HL-60 (cell line): ENCODE data around the gene CRYGS.

Experiments
- DNase-seq, 2 experiments: peaks; one replicate each; pipeline ENCODE4 v3.0.0-alpha.2; 2010 to 2020; ENCODE audit warnings: low read depth in 1 of 2, low spot score in 1 of 2
- H3K27ac ChIP-seq: fragments of 250-450 bp; sonication (Bioruptor Pico); replicated peaks from 2 replicates; pipeline ENCODE4 v1.5.1; 2020; ENCODE audit warnings: mild to moderate bottlenecking, moderate library complexity
- H3K27me3 ChIP-seq: fragments of 250-450 bp; sonication (Bioruptor Pico); 2 replicates; pipeline ENCODE4 v1.5.1; 2021; ENCODE audit warnings: mild to moderate bottlenecking, moderate library complexity; ENCODE audit not compliant: insufficient read depth, poor library complexity, severe bottlenecking
- H3K4me3 ChIP-seq: replicated peaks from 2 replicates; pipeline ENCODE4 v1.5.1; 2011; ENCODE audit warnings: mild to moderate bottlenecking, control low read depth, low read length; ENCODE audit not compliant: insufficient read depth
- GABPA ChIP-seq: IDR thresholded peaks from 2 replicates; pipeline ENCODE4 v1.6.1; 2012; ENCODE audit warnings: low read depth
- POLR2AphosphoS5 ChIP-seq: IDR thresholded peaks from 2 replicates; pipeline ENCODE4 v1.6.1; 2012; ENCODE audit warnings: low read depth
- SPI1 ChIP-seq: IDR thresholded peaks from 2 replicates; pipeline ENCODE4 v1.6.1; 2012; ENCODE audit warnings: low read depth, mild to moderate bottlenecking, borderline replicate concordance

The CRYGS gene

GRCh38 chr3:186489507-186489906 lies 54.7 kb downstream of the CRYGS start:
- H3K4me3 ChIP-seq = no peak overlapping the region
- H3K27me3 ChIP-seq = no peaks in the 10 kb centered on the region
- no peak for DNase-seq
- TF ChIP-seq GABPA (no peak), SPI1 (no peak), POLR2AphosphoS5 (no peak)
- H3K27ac ChIP-seq = no peak overlapping the region
